Neutrophil (primary cell): ENCODE measurements around the gene HAUS7.

ENCODE experiments used
- H3K27ac ChIP-seq: fragments of 200-600 bp; sonication (generic); 2 replicates; pipeline ENCODE4 v1.5.1; 2016; ENCODE audit warnings: mild to moderate bottlenecking, moderate library complexity
- H3K27me3 ChIP-seq: fragments of 200-600 bp; sonication (generic); 2 replicates; pipeline ENCODE4 v1.6.0; 2016; ENCODE audit warnings: mild to moderate bottlenecking
- H3K36me3 ChIP-seq: fragments of 200-600 bp; sonication (generic); 2 replicates; pipeline ENCODE4 v1.5.1; 2017
- H3K4me1 ChIP-seq, 2 experiments: fragments of 200-600 bp in 1 of 2; sonication (generic) in 1 of 2; 1 replicate in 1 of 2; 2 replicates in 1 of 2; pipeline versions ENCODE4 v1.5.1 to v1.6.1; 2013 to 2016; ENCODE audit warnings: low read depth in 1 of 2, low read length in 1 of 2, mild to moderate bottlenecking in 1 of 2, moderate library complexity in 1 of 2; ENCODE audit not compliant: control insufficient read depth in 1 of 2, insufficient read depth in 1 of 2
- H3K4me3 ChIP-seq, 2 experiments: fragments of 200-600 bp in 1 of 2; sonication (generic) in 1 of 2; 1 replicate in 1 of 2; 2 replicates in 1 of 2; pipeline ENCODE4 v1.5.1; 2013 to 2016; ENCODE audit warnings: low read depth in 1 of 2, low read length in 1 of 2, mild to moderate bottlenecking in 1 of 2, moderate library complexity in 1 of 2
- H3K9me3 ChIP-seq: fragments of 200-600 bp; sonication (generic); 2 replicates; pipeline ENCODE4 v1.5.1; 2016
- CTCF ChIP-seq: fragments of 200-600 bp; sonication (generic); IDR thresholded peaks from 2 replicates; pipeline ENCODE4 v1.5.1; 2016; ENCODE audit warnings: antibody characterized with exemption

HAUS7 gene

GRCh38 chrX:153445106-153445855 lies 25.1 kb downstream of the HAUS7 start:
- Histone ChIP-seq H3K36me3 (no peaks in the 10 kb centered on the region), H3K4me1 (no peaks in the 10 kb centered on the region), H3K4me3 (no peak overlapping the region), H3K9me3 (no peaks in the 10 kb centered on the region), H3K27ac (no peak overlapping the region), H3K27me3 (no peaks in the 10 kb centered on the region)
- TF ChIP-seq CTCF, result no peak

DNA sequence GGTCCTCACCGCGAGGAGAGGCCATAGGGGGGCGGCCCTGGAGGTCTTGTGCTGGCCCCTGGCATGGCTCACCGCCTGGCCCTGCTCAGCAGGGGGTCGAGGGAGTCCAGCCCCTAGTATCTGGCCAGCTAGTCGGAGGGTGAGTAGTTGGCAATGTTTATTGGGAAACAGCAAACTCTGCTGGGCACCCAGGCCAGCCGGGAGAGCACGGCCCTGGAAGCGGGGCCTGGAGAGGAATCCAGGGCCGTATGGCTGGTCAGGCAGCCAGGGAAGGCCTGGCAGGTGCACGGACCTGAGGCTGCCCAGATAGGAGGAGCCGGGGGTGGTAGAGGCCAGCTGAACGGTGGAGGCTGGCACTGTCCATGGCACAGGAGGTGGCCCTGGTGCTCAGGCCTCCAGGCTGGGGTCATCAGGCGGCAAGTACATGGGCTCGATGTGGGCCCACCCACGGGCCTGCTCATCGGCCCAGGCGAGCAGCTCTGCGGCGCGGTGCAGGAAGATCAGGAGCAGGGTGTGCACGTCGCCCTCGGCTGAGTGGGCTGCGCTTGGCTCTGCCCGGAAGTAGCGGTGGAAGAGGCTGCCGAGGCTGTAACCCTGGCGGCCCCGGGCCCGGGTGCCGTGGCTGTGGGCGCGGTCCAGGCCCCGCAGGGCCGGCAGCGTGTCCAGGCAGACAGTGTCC lies 25.9 kb downstream of the HAUS7 start:
- no peak for TF ChIP-seq CTCF
- no peak overlapping the region for H3K27ac ChIP-seq
- no peaks in the 10 kb centered on the region for H3K36me3 ChIP-seq
- no peaks in the 10 kb centered on the region for H3K4me1 ChIP-seq
- H3K4me3 ChIP-seq, result no peak overlapping the region
- H3K9me3 ChIP-seq, result no peaks in the 10 kb centered on the region
- H3K27me3 ChIP-seq, result no peaks in the 10 kb centered on the region

DNA sequence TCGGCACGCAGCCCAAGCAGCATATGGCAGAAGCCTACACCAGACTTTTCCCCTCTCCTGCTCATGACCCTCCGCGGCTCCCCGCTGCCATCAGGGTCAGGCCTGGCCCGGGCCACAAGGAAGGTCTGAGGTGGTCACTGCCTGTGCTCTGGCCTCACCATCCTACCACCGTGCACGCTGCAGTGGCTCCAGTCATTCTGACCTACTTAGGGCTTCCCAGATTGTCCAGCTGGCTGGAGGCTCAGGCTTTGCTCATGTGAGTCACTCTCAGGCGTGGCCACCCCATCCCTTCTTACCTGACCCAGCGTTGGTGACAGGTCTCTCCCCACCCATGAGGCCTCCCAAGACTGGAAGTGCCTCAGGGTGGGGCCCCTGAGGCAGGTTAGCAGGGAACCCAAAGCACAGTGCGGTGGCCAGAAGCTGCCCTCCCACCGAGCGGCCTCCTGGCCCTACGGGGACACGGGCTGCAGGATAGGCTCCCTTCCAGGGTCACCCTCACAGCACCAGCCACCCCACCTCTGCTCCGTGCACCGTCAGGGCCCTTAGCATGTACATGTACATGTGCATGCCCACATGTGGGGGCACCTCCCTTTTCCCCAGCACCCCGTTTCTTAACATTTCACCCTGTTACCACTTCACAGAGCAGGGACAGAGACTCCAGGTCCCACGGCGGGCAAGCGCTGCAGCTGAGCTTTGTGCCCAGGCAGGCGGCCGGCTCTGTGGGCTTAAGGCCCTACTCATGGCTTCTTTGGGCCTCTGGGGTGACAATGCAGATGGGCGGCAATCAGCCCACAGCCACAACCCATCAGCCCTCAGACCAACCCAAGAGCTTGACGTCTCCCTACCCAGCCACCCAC lies 26.7 kb downstream of the HAUS7 start:
- H3K27ac ChIP-seq, result no peak overlapping the region
- no peaks in the 10 kb centered on the region for H3K36me3 ChIP-seq
- no peaks in the 10 kb centered on the region for H3K27me3 ChIP-seq
- no peaks in the 10 kb centered on the region for H3K9me3 ChIP-seq
- TF ChIP-seq CTCF, result no peak
- no peak overlapping the region for H3K4me3 ChIP-seq
- H3K4me1 ChIP-seq, result no peaks in the 10 kb centered on the region

DNA sequence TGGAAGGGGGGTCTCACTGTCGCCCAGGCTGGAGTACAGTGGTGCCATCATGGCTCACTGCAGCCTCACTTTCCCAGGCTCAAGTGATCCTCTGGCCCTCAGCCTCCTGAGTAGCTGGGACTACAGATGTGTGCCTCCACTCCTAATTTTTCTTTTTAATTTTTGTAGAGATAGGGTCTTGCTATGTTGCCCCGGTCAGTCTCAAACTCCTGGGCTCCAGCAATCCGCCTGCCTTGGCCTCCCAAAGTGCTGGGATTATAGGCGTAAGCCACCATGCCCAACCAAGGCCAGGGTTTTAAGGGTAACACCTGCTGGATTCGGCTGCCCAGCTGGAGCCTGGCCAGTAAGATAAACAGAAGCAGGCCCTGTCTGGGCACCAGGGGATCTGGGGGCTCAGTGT lies 27.9 kb downstream of the HAUS7 start:
- H3K27ac ChIP-seq, result no peak overlapping the region
- H3K36me3 ChIP-seq, result no peaks in the 10 kb centered on the region
- H3K27me3 ChIP-seq, result no peaks in the 10 kb centered on the region
- no peak overlapping the region for H3K4me3 ChIP-seq
- TF ChIP-seq CTCF, result no peak
- no peaks in the 10 kb centered on the region for H3K4me1 ChIP-seq
- H3K9me3 ChIP-seq, result no peaks in the 10 kb centered on the region

GRCh38 chrX:153441981-153442380 lies 28.4 kb downstream of the HAUS7 start:
- H3K27ac ChIP-seq, result no peak overlapping the region
- no peaks in the 10 kb centered on the region for H3K4me1 ChIP-seq
- H3K9me3 ChIP-seq, result no peaks in the 10 kb centered on the region
- H3K36me3 ChIP-seq, result no peaks in the 10 kb centered on the region
- H3K27me3 ChIP-seq, result no peaks in the 10 kb centered on the region
- no peak for TF ChIP-seq CTCF
- H3K4me3 ChIP-seq, result no peak overlapping the region
